TTC549 (cell line): Measurements from ENCODE around the gene ARHGEF1.

ENCODE experiments used
- FAIRE-seq: peaks from 2 replicates; lab custom pipeline; 2012; peaks lifted over from hg19 to GRCh38; lab: Jason Lieb, UNC

Gene ARHGEF1

GRCh38 chr19:41882568-41883462, at the start of gene ARHGEF1:
Gene ARHGEF1 (plus strand): TSS chr19:41883184. CDS start chr19:41888083, 4,899 bp downstream.
- FAIRE-seq: no peak

GRCh38 chr19:41837981-41838708, 44.8 kb upstream of the ARHGEF1 start:
- no peak for FAIRE-seq

- FAIRE-seq: no peak
Observed at GRCh38 chr19:41839211-41839610, 43.8 kb upstream of the ARHGEF1 start.

- FAIRE-seq: no peak
Observed at GRCh38 chr19:41843371-41843770, 39.6 kb upstream of the ARHGEF1 start.

GRCh38 chr19:41844601-41845000, 38.4 kb upstream of the ARHGEF1 start, which contains the start of gene LYPD4:
Gene LYPD4 (minus strand): TSS chr19:41844683. CDS start chr19:41839285, 5,398 bp downstream.
- FAIRE-seq: no peak

GRCh38 chr19:41845001-41845050, 38.2 kb upstream of the ARHGEF1 start, which contains the start of gene DMRTC2:
Gene DMRTC2 (plus strand): TSS chr19:41845042. CDS start chr19:41847429, 2,387 bp downstream.
- FAIRE-seq: no peak

GRCh38 chr19:41845051-41845590, 37.9 kb upstream of the ARHGEF1 start:
- no peak for FAIRE-seq

GRCh38 chr19:41847351-41848105, 35.5 kb upstream of the ARHGEF1 start:
- FAIRE-seq: no peak

- no peak for FAIRE-seq
Observed at GRCh38 chr19:41848666-41849065, 34.3 kb upstream of the ARHGEF1 start.

GRCh38 chr19:41849067-41849466, 33.9 kb upstream of the ARHGEF1 start:
- no peak for FAIRE-seq

- FAIRE-seq: no peak
Observed at GRCh38 chr19:41850381-41850780, 32.6 kb upstream of the ARHGEF1 start.

GRCh38 chr19:41851456-41851855, 31.5 kb upstream of the ARHGEF1 start:
- no peak for FAIRE-seq

GRCh38 chr19:41853344-41853743, 29.6 kb upstream of the ARHGEF1 start:
- no peak for FAIRE-seq

- no peak for FAIRE-seq
Observed at GRCh38 chr19:41853768-41854167, 29.2 kb upstream of the ARHGEF1 start.

GRCh38 chr19:41859213-41859617, 23.8 kb upstream of the ARHGEF1 start:
- FAIRE-seq: no peak

- peak; percentile 95 for FAIRE-seq
Observed at GRCh38 chr19:41859618-41860418, 23.2 kb upstream of the ARHGEF1 start, which contains the start of gene RPS19. Gene RPS19 (plus strand): TSS chr19:41860255. CDS start chr19:41860775, 520 bp downstream.

GRCh38 chr19:41860419-41861115, 22.4 kb upstream of the ARHGEF1 start:
- no peak for FAIRE-seq

- no peak for FAIRE-seq
Observed at GRCh38 chr19:41861116-41861768, 21.7 kb upstream of the ARHGEF1 start.

- no peak for FAIRE-seq
Observed at GRCh38 chr19:41861846-41862245, 21.1 kb upstream of the ARHGEF1 start.

- FAIRE-seq: no peak
Observed at GRCh38 chr19:41862445-41862986, 20.5 kb upstream of the ARHGEF1 start.
